Astrocyte (in vitro differentiated cells and primary cell): ENCODE measurements around the gene B4GALNT1.

Experiments
- CTCF ChIP-seq: IDR thresholded peaks from 2 replicates; pipeline ENCODE4 v1.5.1; 2011; ENCODE audit warnings: low read depth, mild to moderate bottlenecking, inconsistent platforms, low read length, moderate library complexity; ENCODE audit not compliant: insufficient read depth
- EZH2 ChIP-seq: IDR thresholded peaks from 2 replicates; pipeline ENCODE4 v1.6.1; 2012; ENCODE audit warnings: mild to moderate bottlenecking, low read length, inconsistent platforms; ENCODE audit not compliant: insufficient read depth

- TF ChIP-seq CTCF (no peak), EZH2 (no peak)
These were observed 18.0 kb downstream of the B4GALNT1 start for GRCh38 chr12:57614948-57615500.
